Measurements from ENCODE around the gene MDM2.

DNA sequence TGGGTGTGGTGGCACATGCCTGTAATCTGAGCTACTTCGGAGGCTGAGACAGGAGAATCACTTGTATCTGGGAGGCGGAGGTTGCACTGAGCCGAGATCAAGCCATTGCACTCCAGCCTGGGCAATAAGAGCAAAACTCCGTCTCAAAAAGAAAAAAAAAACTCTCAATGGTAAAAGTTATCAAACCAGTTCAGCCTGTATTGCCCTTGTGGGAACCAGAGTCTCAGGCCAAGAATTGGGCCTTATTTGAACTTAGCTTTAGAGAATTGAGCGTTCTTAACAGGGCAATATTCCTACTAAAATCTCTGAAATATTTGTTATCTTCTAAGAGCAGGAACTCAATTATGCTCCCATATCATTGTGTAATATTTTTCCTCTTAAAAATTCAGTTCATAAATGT is 7.7 kb upstream of the MDM2 start:
- no peak for TF ChIP-seq ATF3 (CRISPR knock-in tag; conservative IDR thresholded peaks at IDR 0.05)
- TF ChIP-seq ATF2 (CRISPR knock-in tag; IDR thresholded peaks at IDR 0.05; ENCODE audit: borderline replicate concordance, low read depth), result no peak
- TF ChIP-seq FOXK1 (CRISPR knock-in tag; IDR thresholded peaks at IDR 0.05), result no peak
- TF ChIP-seq CTCF (IDR thresholded peaks at IDR 0.05), result no peak
- TF ChIP-seq, protein P1, sequence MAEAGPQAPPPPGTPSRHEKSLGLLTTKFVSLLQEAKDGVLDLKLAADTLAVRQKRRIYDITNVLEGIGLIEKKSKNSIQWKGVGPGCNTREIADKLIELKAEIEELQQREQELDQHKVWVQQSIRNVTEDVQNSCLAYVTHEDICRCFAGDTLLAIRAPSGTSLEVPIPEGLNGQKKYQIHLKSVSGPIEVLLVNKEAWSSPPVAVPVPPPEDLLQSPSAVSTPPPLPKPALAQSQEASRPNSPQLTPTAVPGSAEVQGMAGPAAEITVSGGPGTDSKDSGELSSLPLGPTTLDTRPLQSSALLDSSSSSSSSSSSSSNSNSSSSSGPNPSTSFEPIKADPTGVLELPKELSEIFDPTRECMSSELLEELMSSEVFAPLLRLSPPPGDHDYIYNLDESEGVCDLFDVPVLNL (CRISPR knock-in tag; IDR thresholded peaks at IDR 0.05; ENCODE audit: borderline replicate concordance, low read depth), result no peak
- no peak for TF ChIP-seq ESRRA (CRISPR knock-in tag; IDR thresholded peaks at IDR 0.05; ENCODE audit: borderline replicate concordance)
